ENCODE data around the gene RNLS.

DNA sequence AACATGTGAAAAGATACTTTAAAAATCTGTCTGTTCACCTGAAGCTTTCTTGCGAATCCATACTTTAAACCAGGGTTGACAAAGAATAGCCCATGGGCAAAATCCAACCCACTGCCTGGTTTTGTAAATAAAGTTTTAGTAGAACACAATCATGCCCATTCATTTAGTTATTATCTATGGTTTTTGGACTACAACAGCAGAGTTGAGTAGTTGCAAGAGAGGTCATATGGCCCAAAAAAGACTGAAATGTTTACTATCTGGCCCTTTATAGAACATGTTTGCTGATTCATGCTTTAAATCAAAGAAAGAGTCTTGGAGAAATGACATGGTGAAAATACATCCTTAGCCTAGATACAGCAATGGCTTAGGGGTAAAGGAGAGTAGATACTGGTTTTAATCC is 356.2 kb downstream of the RNLS start:
- no peak for TF ChIP-seq CTCF (IDR thresholded peaks at IDR 0.05)
- no peak for TF ChIP-seq POLR2AphosphoS5 (IDR thresholded peaks at IDR 0.05)
- no peak for TF ChIP-seq POLR2A (IDR thresholded peaks at IDR 0.05)
